BJ (cell line): ENCODE results near the gene NEUROD2. TPM values are rescaled to one million over a fixed set of nuclear protein-coding genes. Genes with fewer than 3 reads are reported as not detected.

Source experiments
- CTCF ChIA-PET: fragments of 350-600 bp; formaldehyde crosslinking; extraction: SDS; loops from one replicate; lab custom pipeline; 2021; ENCODE audit warnings: antibody characterized with exemption, inconsistent platforms; lab: Yijun Ruan, JAX
- POLR2A ChIA-PET: fragments of 300-600 bp; sonication (Branson Sonifier 250); formaldehyde crosslinking; extraction: SDS; loops from one replicate; lab custom pipeline; 2021; ENCODE audit warnings: antibody characterized with exemption; lab: Charles Lee
- DNase-seq: peaks from one replicate; pipeline ENCODE4 v3.0.0-alpha.2; 2011; ENCODE audit warnings: low read depth
- H3K27me3 ChIP-seq: 2 replicates; pipeline ENCODE4 v1.6.0; 2011; ENCODE audit warnings: low read length; ENCODE audit not compliant: control insufficient read depth, insufficient read depth
- H3K36me3 ChIP-seq: 2 replicates; pipeline ENCODE4 v1.5.1; 2011; ENCODE audit warnings: low read length; ENCODE audit not compliant: control insufficient read depth, insufficient read depth
- H3K4me3 ChIP-seq: 2 replicates; pipeline ENCODE4 v1.5.1; 2011; ENCODE audit warnings: low read depth, mild to moderate bottlenecking, control low read depth, low read length
- CTCF ChIP-seq: IDR thresholded peaks from 2 replicates; pipeline ENCODE4 v1.5.1; 2011; ENCODE audit warnings: low read depth, mild to moderate bottlenecking, control low read depth, inconsistent platforms, low read length, moderate library complexity; ENCODE audit not compliant: insufficient read depth
- polyA plus RNA-seq: library from polyadenylated mRNA; depleted of rRNA; stranded (reverse); fragments of >200 nt; gene quantifications from 2 replicates; pipeline ENCODE4 v1.2.3, GENCODE V29; 2011

NEUROD2 gene
- polyA plus RNA-seq, 1 experiment: not detected

- H3K27me3 ChIP-seq: peaks cover 11% of the 10 kb centered on the region
- H3K36me3 ChIP-seq: no peaks in the 10 kb centered on the region
- no peak for DNase-seq
- H3K4me3 ChIP-seq: peak overlapping the region; percentile 84
- CTCF ChIA-PET: interaction anchor here (13.1 kb wide), 1 partner anchor 15 kb away, joined by 107 read pairs; no protein-coding TSS in a partner anchor
- POLR2A ChIA-PET: interaction anchor here (0.6 kb wide), 1 partner anchor 75 kb away, joined by 3 read pairs; no protein-coding TSS in a partner anchor
- TF ChIP-seq CTCF: no peak
Measured at GRCh38 chr17:39636587-39636926, 28.8 kb upstream of the NEUROD2 start.

GRCh38 chr17:39635614-39636176, 28.0 kb upstream of the NEUROD2 start:
- DNase-seq: no peak
- H3K36me3 ChIP-seq: no peaks in the 10 kb centered on the region
- CTCF ChIA-PET: interaction anchor here (0.6 to 13.1 kb wide), 11 partner anchors 8 to 94 kb away, joined by 3 to 157 read pairs (median 8); partner anchors contain the start of gene PNMT
- H3K4me3 ChIP-seq: no peak overlapping the region
- POLR2A ChIA-PET: no interaction called here
- no peak for TF ChIP-seq CTCF
- H3K27me3 ChIP-seq: peaks cover 15% of the 10 kb centered on the region

GRCh38 chr17:39634384-39634871, 26.7 kb upstream of the NEUROD2 start:
- TF ChIP-seq CTCF: peak; percentile 74
- POLR2A ChIA-PET: no interaction called here

GRCh38 chr17:39633570-39634183, 26.0 kb upstream of the NEUROD2 start:
- ChIA-PET POLR2A (no interaction called here), CTCF (interaction anchor here (0.7 to 7.9 kb wide), 9 partner anchors 10 to 85 kb away, joined by 3 to 157 read pairs (median 5); no protein-coding TSS in a partner anchor)
- no peak overlapping the region for H3K4me3 ChIP-seq

More at GRCh38 chr17:39634384-39634871, 26.7 kb upstream of the NEUROD2 start:
- Histone ChIP-seq H3K27me3 (peaks cover 19% of the 10 kb centered on the region), H3K4me3 (no peak overlapping the region), H3K36me3 (no peaks in the 10 kb centered on the region)
- DNase-seq: no peak
- CTCF ChIA-PET: interaction anchor here (0.7 to 7.9 kb wide), 15 partner anchors 9 to 956 kb away, joined by 3 to 157 read pairs (median 4); partner anchors contain the start of genes PGAP3 and PNMT

More at GRCh38 chr17:39633570-39634183, 26.0 kb upstream of the NEUROD2 start:
- H3K27me3 ChIP-seq: peaks cover 24% of the 10 kb centered on the region
- H3K36me3 ChIP-seq: no peaks in the 10 kb centered on the region
- DNase-seq: no peak
- no peak for TF ChIP-seq CTCF
